ENCODE measurements around the gene CLDND2.

GRCh38 chr19:51319649-51320279 is 49.0 kb downstream of the CLDND2 start:
- TF ChIP-seq, protein P1, sequence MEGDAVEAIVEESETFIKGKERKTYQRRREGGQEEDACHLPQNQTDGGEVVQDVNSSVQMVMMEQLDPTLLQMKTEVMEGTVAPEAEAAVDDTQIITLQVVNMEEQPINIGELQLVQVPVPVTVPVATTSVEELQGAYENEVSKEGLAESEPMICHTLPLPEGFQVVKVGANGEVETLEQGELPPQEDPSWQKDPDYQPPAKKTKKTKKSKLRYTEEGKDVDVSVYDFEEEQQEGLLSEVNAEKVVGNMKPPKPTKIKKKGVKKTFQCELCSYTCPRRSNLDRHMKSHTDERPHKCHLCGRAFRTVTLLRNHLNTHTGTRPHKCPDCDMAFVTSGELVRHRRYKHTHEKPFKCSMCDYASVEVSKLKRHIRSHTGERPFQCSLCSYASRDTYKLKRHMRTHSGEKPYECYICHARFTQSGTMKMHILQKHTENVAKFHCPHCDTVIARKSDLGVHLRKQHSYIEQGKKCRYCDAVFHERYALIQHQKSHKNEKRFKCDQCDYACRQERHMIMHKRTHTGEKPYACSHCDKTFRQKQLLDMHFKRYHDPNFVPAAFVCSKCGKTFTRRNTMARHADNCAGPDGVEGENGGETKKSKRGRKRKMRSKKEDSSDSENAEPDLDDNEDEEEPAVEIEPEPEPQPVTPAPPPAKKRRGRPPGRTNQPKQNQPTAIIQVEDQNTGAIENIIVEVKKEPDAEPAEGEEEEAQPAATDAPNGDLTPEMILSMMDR (IDR thresholded peaks at IDR 0.05; ENCODE audit: poor library complexity), result no peak
- no peak for TF ChIP-seq EZH2phosphoT487 (IDR thresholded peaks at IDR 0.05; ENCODE audit: low read depth, severe bottlenecking, unreplicated experiment)

Data from hepatocyte (in vitro differentiated cells).